K562 (cell line): ENCODE measurements around the gene TTC9C. TPM values are rescaled to one million over a fixed set of nuclear protein-coding genes. Genes with fewer than 3 reads are reported as not detected.

Source experiments
- BACH1 ChIP-seq: fragments of 200-800 bp; sonication (Bioruptor generic); IDR thresholded peaks from 2 replicates; pipeline ENCODE4 v1.6.1; 2016; ENCODE audit warnings: missing genetic modification characterization, missing compliant biosample characterization
- CREB1 ChIP-seq, 2 experiments: sonication (generic) in 1 of 2; formaldehyde crosslinking in 1 of 2; IDR thresholded peaks; 2 replicates each; pipeline versions ENCODE4 v1.6.1 to v1.8.0; 2012 to 2022; ENCODE audit warnings: inconsistent platforms in 1 of 2, mild to moderate bottlenecking in 1 of 2, missing genetic modification reagents in 1 of 2, moderate library complexity in 1 of 2
- HEY1 ChIP-seq: fragments of 250-450 bp; sonication (Bioruptor Pico); IDR thresholded peaks from 2 replicates; pipeline ENCODE4 v1.5.0; 2020; ENCODE audit warnings: mild to moderate bottlenecking, moderate library complexity, borderline replicate concordance
- KDM1A ChIP-seq, 2 experiments: fragments of 450-650 bp; IDR thresholded peaks; 2 replicates each; pipeline ENCODE4 v1.6.1; 2016; ENCODE audit warnings: mild to moderate bottlenecking in 2 of 2
- KLF13 ChIP-seq: fragments of 450-650 bp; IDR thresholded peaks from 2 replicates; pipeline ENCODE4 v1.6.1; 2016; ENCODE audit warnings: missing genetic modification characterization, low read depth, mild to moderate bottlenecking, missing compliant biosample characterization, moderate library complexity, borderline replicate concordance
- MECOM ChIP-seq: fragments of 250-450 bp; sonication (Bioruptor Pico); IDR thresholded peaks from 2 replicates; pipeline ENCODE4 v1.8.0; 2022; ENCODE audit warnings: inconsistent platforms
- NR2C1 ChIP-seq, 2 experiments: fragments of 450-650 bp; IDR thresholded peaks; 2 replicates each; pipeline ENCODE4 v1.6.1; 2017; ENCODE audit warnings: mild to moderate bottlenecking in 2 of 2, antibody characterized with exemption in 1 of 2, inconsistent platforms in 1 of 2, missing compliant biosample characterization in 1 of 2, missing genetic modification characterization in 1 of 2
- PCBP2 ChIP-seq: fragments of 200-400 bp; formaldehyde crosslinking; IDR thresholded peaks from 2 replicates; pipeline ENCODE4 v1.6.1; 2018; ENCODE audit warnings: low read length, low read depth, mild to moderate bottlenecking, moderate library complexity; ENCODE audit not compliant: poor library complexity, severe bottlenecking
- RBM15 ChIP-seq: fragments of 200-400 bp; formaldehyde crosslinking; IDR thresholded peaks from 2 replicates; pipeline ENCODE4 v1.6.1; 2018; ENCODE audit warnings: mild to moderate bottlenecking, low read length, moderate library complexity; ENCODE audit not compliant: insufficient read depth
- SMAD3 ChIP-seq: fragments of 450-650 bp; formaldehyde crosslinking; conservative IDR thresholded peaks from 2 replicates; pipeline ENCODE4 v1.4.0; 2020; ENCODE audit warnings: mild to moderate bottlenecking
- TCF7 ChIP-seq: sonication (generic); IDR thresholded peaks from 2 replicates; pipeline ENCODE4 v1.6.1; 2016; ENCODE audit warnings: antibody characterized with exemption, borderline replicate concordance
- YY1 ChIP-seq, 3 experiments: IDR thresholded peaks; 2 replicates each; pipeline ENCODE4 v1.6.1; 2011; ENCODE audit warnings: low read length in 2 of 3, mild to moderate bottlenecking in 2 of 3, moderate library complexity in 2 of 3, borderline replicate concordance in 1 of 3, control low read depth in 1 of 3, low read depth in 1 of 3; ENCODE audit not compliant: insufficient read depth in 3 of 3, insufficient replicate concordance in 2 of 3, control insufficient read depth in 1 of 3, insufficient read length in 1 of 3; ENCODE audit errors: extremely low read depth in 1 of 3
- ZBTB49 ChIP-seq: sonication (generic); formaldehyde crosslinking; IDR thresholded peaks from 2 replicates; pipeline ENCODE4 v1.8.0; 2022; ENCODE audit warnings: missing genetic modification reagents, mild to moderate bottlenecking, borderline replicate concordance
- ZBTB8A ChIP-seq: fragments of 450-650 bp; IDR thresholded peaks from 2 replicates; pipeline ENCODE4 v1.6.1; 2018; ENCODE audit warnings: mild to moderate bottlenecking, moderate library complexity; ENCODE audit not compliant: partially characterized antibody
- ZFP91 ChIP-seq: sonication (generic); formaldehyde crosslinking; IDR thresholded peaks from 2 replicates; pipeline ENCODE4 v1.8.0; 2022; ENCODE audit warnings: mild to moderate bottlenecking, missing genetic modification reagents
- ZNF274 ChIP-seq: IDR thresholded peaks from 2 replicates; pipeline ENCODE4 v1.6.1; 2011; ENCODE audit warnings: low read depth, mild to moderate bottlenecking, low read length, moderate library complexity, borderline replicate concordance
- ZNF311 ChIP-seq: fragments of 250-450 bp; sonication (Bioruptor Pico); IDR thresholded peaks from 2 replicates; pipeline ENCODE4 v1.4.0; 2020; ENCODE audit warnings: mild to moderate bottlenecking, moderate library complexity
- ZNF41 ChIP-seq: fragments of 250-450 bp; sonication (Bioruptor Pico); conservative IDR thresholded peaks from 2 replicates; pipeline ENCODE4 v1.4.0; 2020; ENCODE audit warnings: mild to moderate bottlenecking
- ZNF589 ChIP-seq: fragments of 200-800 bp; sonication (Bioruptor generic); IDR thresholded peaks from 2 replicates; pipeline ENCODE4 v1.6.1; 2016; ENCODE audit warnings: low read depth, missing genetic modification characterization, missing compliant biosample characterization
- ZNF655 ChIP-seq: fragments of 250-450 bp; sonication (Bioruptor Pico); IDR thresholded peaks from 2 replicates; pipeline ENCODE4 v1.5.0; 2021
- ZNF778 ChIP-seq: fragments of 450-650 bp; formaldehyde crosslinking; IDR thresholded peaks from 2 replicates; pipeline ENCODE4 v1.4.0; 2020; ENCODE audit warnings: mild to moderate bottlenecking, moderate library complexity
- polyA plus RNA-seq, 8 experiments: library from polyadenylated mRNA; depleted of rRNA in 4 of 8; stranded (reverse) in 5 of 8; unstranded in 3 of 8; fragments of >200 nt; fragmentation: Nextera tagmentation in 2 of 8; fragmentation: Illumina TruSeq in 1 of 8; extraction: Ambion mirVana in 2 of 8; extraction: Trizol in 1 of 8; gene quantifications; 2 replicates each; pipeline versions ENCODE4 v1.2.1 to v1.2.3, GENCODE V29; 2011 to 2014; ENCODE audit warnings: inconsistent platforms in 1 of 8, missing spikeins in 1 of 8
- total RNA-seq, 7 experiments: library from RNA; depleted of rRNA in 6 of 7; stranded (reverse); fragments of >200 nt in 6 of 7; fragmentation: Illumina TruSeq in 2 of 7; extraction: Trizol in 2 of 7; gene quantifications; 2 replicates each; pipeline versions ENCODE4 v1.2.1 to v1.2.3, GENCODE V29; 2011 to 2021; ENCODE audit warnings: low replicate concordance in 1 of 7

The TTC9C gene
- total and polyA plus RNA-seq, 9 of the 15 experiments (the other 6 are each of a cell fraction or from before 2014, with no cell fraction given): 32.8 to 59.0 (median 37.1) TPM

GRCh38 chr11:62727165-62727871, 968 bp upstream of the TTC9C start, which contains the start of gene HNRNPUL2 (continued):
- TF ChIP-seq YY1 (IDR thresholded peaks at IDR 0.05; ENCODE audit: borderline replicate concordance in 1 of 3, control insufficient read depth in 1 of 3, extremely low read depth in 1 of 3, insufficient read depth in 3 of 3, insufficient read length in 1 of 3, insufficient replicate concordance in 2 of 3, low read depth in 1 of 3, low read length in 2 of 3): peak in 2 of 3 experiments; percentile 50 to 54
- TF ChIP-seq ZBTB8A: no peak
- TF ChIP-seq RBM15: no peak
- TF ChIP-seq KLF13: peak; percentile 74; the same call in 1 of the 2 replicates
- no peak; the same call in 1 of the 2 replicates for TF ChIP-seq TCF7
- 0 out of 2 replicates have a peak, but pooled peaks have one; percentile 53 for TF ChIP-seq ZNF41 (CRISPR knock-in tag)
- TF ChIP-seq ZNF655 (CRISPR knock-in tag): no peak
- TF ChIP-seq ZNF311 (CRISPR knock-in tag): no peak; the same call in 1 of the 2 replicates
- TF ChIP-seq SMAD3 (CRISPR knock-in tag): no peak
- no peak for TF ChIP-seq KDM1A (IDR thresholded peaks at IDR 0.05)
- TF ChIP-seq BACH1: no peak
- TF ChIP-seq NR2C1 (IDR thresholded peaks at IDR 0.05): no peak
- TF ChIP-seq NR2C1 (tag; IDR thresholded peaks at IDR 0.05): no peak; the same call in 1 of the 2 replicates
- TF ChIP-seq ZFP91 (CRISPR knock-in tag): no peak
- 0 out of 2 replicates have a peak, but pooled peaks have one; percentile 22 for TF ChIP-seq HEY1 (CRISPR knock-in tag)
- no peak; the same call in 1 of the 2 replicates for TF ChIP-seq ZNF589 (CRISPR knock-in tag)
- no peak for TF ChIP-seq ZNF778 (CRISPR knock-in tag)
- no peak for TF ChIP-seq PCBP2
- TF ChIP-seq ZNF274: no peak
- TF ChIP-seq MECOM (CRISPR knock-in tag): no peak
- TF ChIP-seq CREB1 (IDR thresholded peaks at IDR 0.05): peak; percentile 58; the same call in 1 of the 2 replicates
- TF ChIP-seq CREB1 (CRISPR knock-in tag; IDR thresholded peaks at IDR 0.05): 0 out of 2 replicates have a peak, but pooled peaks have one; percentile 48
- TF ChIP-seq ZBTB49 (CRISPR knock-in tag): no peak
